ENCODE results near the gene EVI2A. TPM values are rescaled to one million over a fixed set of nuclear protein-coding genes. Genes with fewer than 3 reads are reported as not detected.

The EVI2A gene
- polyA plus RNA-seq, 3 donors, result 121 to 138 (median 125) TPM

- H3K79me2 ChIP-seq (ENCODE audit: insufficient read depth, low read length), result peaks cover 4% of the 10 kb centered on the region
- DNase-seq, result no peak
- no peaks in the 10 kb centered on the region for H3K4me1 ChIP-seq (ENCODE audit: control insufficient read depth in 1 of 2, insufficient read depth in 2 of 2, low read length in 2 of 2)
- H3K36me3 Mint-ChIP-seq, result peaks cover 24 to 29% of the 10 kb centered on the region in 2 donors
- no peak overlapping the region for H3K4me2 ChIP-seq (replicated peaks; ENCODE audit: extremely low read depth, low read length, poor library complexity, severe bottlenecking)
- no peak overlapping the region for H2AFZ ChIP-seq (ENCODE audit: insufficient read depth, low read depth, low read length, poor library complexity, severe bottlenecking)
- no peaks in the 10 kb centered on the region for H3K9me3 ChIP-seq (replicated peaks in 1 of 2; ENCODE audit: control insufficient read depth in 1 of 2, insufficient read depth in 1 of 2, low read length in 2 of 2)
- peaks cover 0 to 2% (median 0%) of the 10 kb centered on the region in 7 donors for H3K9me3 Mint-ChIP-seq
- intact Hi-C loops (cut with micrococcal nuclease), result loop anchor here in 1 of 2 donors (10.0 kb wide), 1 partner anchor 53 kb away; no protein-coding TSS in a partner anchor
- no peak overlapping the region for H3K27ac ChIP-seq (ENCODE audit: low read depth in 1 of 2, low read length in 2 of 2)
- H3K36me3 ChIP-seq (replicated peaks in 1 of 2; ENCODE audit: control insufficient read depth in 1 of 2, insufficient read depth in 2 of 2, low read length in 2 of 2), result peaks cover 0 to 18% of the 10 kb centered on the region in 2 donors
- H4K20me1 ChIP-seq (ENCODE audit: insufficient read depth, low read length), result no peaks in the 10 kb centered on the region
- no peak overlapping the region for H3K9ac ChIP-seq (ENCODE audit: insufficient read depth, low read length, poor library complexity, severe bottlenecking)
- no peak overlapping the region for H3K4me3 Mint-ChIP-seq
- no peak overlapping the region for H3K27ac Mint-ChIP-seq
- H3K4me1 Mint-ChIP-seq, result no peaks in the 10 kb centered on the region
- no peaks in the 10 kb centered on the region for H3K27me3 Mint-ChIP-seq (ENCODE audit: low read depth in 3 of 3)
- H3K4me3 ChIP-seq (replicated peaks in 1 of 3; ENCODE audit: low read depth in 2 of 3, low read length in 3 of 3), result no peak overlapping the region
- TF ChIP-seq CTCF (IDR thresholded peaks at IDR 0.05), result no peak
- no peaks in the 10 kb centered on the region for H3K27me3 ChIP-seq (ENCODE audit: control insufficient read depth in 2 of 2, insufficient read depth in 2 of 2, low read length in 2 of 2)
Measured at GRCh38 chr17:31328160-31328535, 6.7 kb upstream of the EVI2A start.

GRCh38 chr17:31327534-31328159 is 6.2 kb upstream of the EVI2A start:
- H3K4me3 Mint-ChIP-seq, result no peak overlapping the region
- Histone ChIP-seq H2AFZ (ENCODE audit: insufficient read depth, low read depth, low read length, poor library complexity, severe bottlenecking) (no peak overlapping the region), H3K36me3 (replicated peaks in 1 of 2; ENCODE audit: control insufficient read depth in 1 of 2, insufficient read depth in 2 of 2, low read length in 2 of 2) (peaks cover 0 to 18% of the 10 kb centered on the region in 2 donors), H3K9ac (ENCODE audit: insufficient read depth, low read length, poor library complexity, severe bottlenecking) (no peak overlapping the region), H3K9me3 (replicated peaks in 1 of 2; ENCODE audit: control insufficient read depth in 1 of 2, insufficient read depth in 1 of 2, low read length in 2 of 2) (no peaks in the 10 kb centered on the region), H3K79me2 (ENCODE audit: insufficient read depth, low read length) (peaks cover 9% of the 10 kb centered on the region), H3K27me3 (ENCODE audit: control insufficient read depth in 2 of 2, insufficient read depth in 2 of 2, low read length in 2 of 2) (no peaks in the 10 kb centered on the region), H3K27ac (ENCODE audit: low read depth in 1 of 2, low read length in 2 of 2) (no peak overlapping the region), H3K4me2 (replicated peaks; ENCODE audit: extremely low read depth, low read length, poor library complexity, severe bottlenecking) (no peak overlapping the region), H3K4me3 (replicated peaks in 1 of 3; ENCODE audit: low read depth in 2 of 3, low read length in 3 of 3) (no peak overlapping the region), H3K4me1 (ENCODE audit: control insufficient read depth in 1 of 2, insufficient read depth in 2 of 2, low read length in 2 of 2) (no peaks in the 10 kb centered on the region), H4K20me1 (ENCODE audit: insufficient read depth, low read length) (no peaks in the 10 kb centered on the region)
- H3K36me3 Mint-ChIP-seq, result peaks cover 24 to 29% of the 10 kb centered on the region in 2 donors
- no peaks in the 10 kb centered on the region for H3K27me3 Mint-ChIP-seq (ENCODE audit: low read depth in 3 of 3)
- intact Hi-C loops (cut with micrococcal nuclease), result loop anchor here in 1 of 2 donors (10.0 kb wide), 1 partner anchor 53 kb away; no protein-coding TSS in a partner anchor
- peaks cover 0 to 2% (median 0%) of the 10 kb centered on the region in 7 donors for H3K9me3 Mint-ChIP-seq
- WGBS (ENCODE audit: insufficient coverage), result 97% methylated on average over 7 of the region's 12 CpGs
- no peak overlapping the region for H3K27ac Mint-ChIP-seq
- peaks cover 1% of the 10 kb centered on the region for H3K4me1 Mint-ChIP-seq
- no peak for DNase-seq
- TF ChIP-seq CTCF (IDR thresholded peaks at IDR 0.05), result no peak

Measured in CD14-positive monocyte (primary cell).